Peyer's patch (tissue), 4 donors: ENCODE results near the gene ACOX3.

ENCODE experiments used
- CTCF ChIP-seq, 6 experiments: fragments of 450-650 bp in 4 of 6; fragments of 200-600 bp in 2 of 6; sonication (generic) in 1 of 6; IDR thresholded peaks; one replicate each; pipeline ENCODE4 v1.5.1; 2017 to 2019; ENCODE audit warnings: antibody characterized with exemption in 6 of 6, mild to moderate bottlenecking in 3 of 6, moderate library complexity in 1 of 6
- POLR2A ChIP-seq, 2 donors: fragments of 450-650 bp; IDR thresholded peaks; one replicate each; pipeline ENCODE4 v1.5.1; 2017; ENCODE audit warnings: antibody characterized with exemption in 2 of 2, mild to moderate bottlenecking in 2 of 2, moderate library complexity in 2 of 2

GRCh38 chr4:8473198-8473919 is 32.8 kb upstream of the ACOX3 start:
- TF ChIP-seq CTCF (IDR thresholded peaks at IDR 0.05) (no peak), POLR2A (IDR thresholded peaks at IDR 0.05) (no peak)
